K562 (cell line): ENCODE measurements around the gene SLC4A2. TPM values are rescaled to one million over a fixed set of nuclear protein-coding genes. Genes with fewer than 3 reads are reported as not detected.

Experiments
- BHLHE40 ChIP-seq: IDR thresholded peaks from 2 replicates; pipeline ENCODE4 v1.6.1; 2011; ENCODE audit warnings: low read length, improper control_type of control experiment
- CBX1 ChIP-seq: sonication (generic); IDR thresholded peaks from 2 replicates; pipeline ENCODE4 v1.6.1; 2016; ENCODE audit warnings: antibody characterized with exemption, low read depth, mild to moderate bottlenecking
- CEBPG ChIP-seq, 3 experiments: fragments of 200-800 bp in 1 of 3; sonication (Bioruptor generic) in 1 of 3; sonication (generic) in 1 of 3; formaldehyde crosslinking in 1 of 3; IDR thresholded peaks in 2 of 3; conservative IDR thresholded peaks in 1 of 3; 2 replicates each; pipeline versions ENCODE4 v1.6.1 to v1.8.0; 2016 to 2022; ENCODE audit warnings: missing compliant biosample characterization in 2 of 3, missing genetic modification characterization in 2 of 3, mild to moderate bottlenecking in 1 of 3, missing genetic modification reagents in 1 of 3
- FOXA3 ChIP-seq, 2 experiments: fragments of 450-650 bp in 1 of 2; sonication (generic) in 1 of 2; formaldehyde crosslinking; IDR thresholded peaks in 1 of 2; conservative IDR thresholded peaks in 1 of 2; 2 replicates each; pipeline versions ENCODE4 v1.4.0 to v1.8.0; 2020 to 2022; ENCODE audit warnings: mild to moderate bottlenecking in 2 of 2, missing genetic modification reagents in 1 of 2
- GATAD2B ChIP-seq: fragments of 450-650 bp; IDR thresholded peaks from 2 replicates; pipeline ENCODE4 v1.6.1; 2017; ENCODE audit warnings: mild to moderate bottlenecking, borderline replicate concordance
- POLR3A ChIP-seq: IDR thresholded peaks from 2 replicates; pipeline ENCODE4 v1.6.1; 2011; ENCODE audit warnings: borderline replicate concordance, mild to moderate bottlenecking, moderate library complexity; ENCODE audit not compliant: insufficient read length, insufficient read depth; ENCODE audit errors: extremely low read depth
- RB1 ChIP-seq: fragments of 450-650 bp; IDR thresholded peaks from 2 replicates; pipeline ENCODE4 v1.6.1; 2017; ENCODE audit warnings: low read depth, mild to moderate bottlenecking
- TAF1 ChIP-seq: IDR thresholded peaks from 2 replicates; pipeline ENCODE4 v1.6.1; 2011; ENCODE audit warnings: mild to moderate bottlenecking, low read length, moderate library complexity; ENCODE audit not compliant: insufficient read depth, control insufficient read depth, severe bottlenecking; ENCODE audit errors: extremely low read depth
- XRCC5 ChIP-seq: fragments of 200-400 bp; formaldehyde crosslinking; IDR thresholded peaks from 2 replicates; pipeline ENCODE4 v1.6.1; 2017; ENCODE audit warnings: low read depth, mild to moderate bottlenecking, low read length
- ZNF408 ChIP-seq: fragments of 250-450 bp; sonication (Bioruptor Pico); IDR thresholded peaks from 2 replicates; pipeline ENCODE4 v1.4.0; 2020; ENCODE audit warnings: low read depth, mild to moderate bottlenecking, moderate library complexity
- ZNF583 ChIP-seq: fragments of 250-450 bp; sonication (Bioruptor Pico); IDR thresholded peaks from 2 replicates; pipeline ENCODE4 v1.4.0; 2020
- polyA plus RNA-seq, 8 experiments: library from polyadenylated mRNA; depleted of rRNA in 4 of 8; stranded (reverse) in 5 of 8; unstranded in 3 of 8; fragments of >200 nt; fragmentation: Nextera tagmentation in 2 of 8; fragmentation: Illumina TruSeq in 1 of 8; extraction: Ambion mirVana in 2 of 8; extraction: Trizol in 1 of 8; gene quantifications; 2 replicates each; pipeline versions ENCODE4 v1.2.1 to v1.2.3, GENCODE V29; 2011 to 2014; ENCODE audit warnings: inconsistent platforms in 1 of 8, missing spikeins in 1 of 8
- total RNA-seq, 7 experiments: library from RNA; depleted of rRNA in 6 of 7; stranded (reverse); fragments of >200 nt in 6 of 7; fragmentation: Illumina TruSeq in 2 of 7; extraction: Trizol in 2 of 7; gene quantifications; 2 replicates each; pipeline versions ENCODE4 v1.2.1 to v1.2.3, GENCODE V29; 2011 to 2021; ENCODE audit warnings: low replicate concordance in 1 of 7
- TF ChIP-seq, protein P1 (sequence below): sonication (generic); formaldehyde crosslinking; IDR thresholded peaks from 2 replicates; pipeline ENCODE4 v1.9.0; 2022; ENCODE audit warnings: mild to moderate bottlenecking, missing genetic modification reagents
- TF ChIP-seq, protein P2 (sequence below): fragments of 250-450 bp; sonication (Bioruptor Pico); IDR thresholded peaks from 2 replicates; pipeline ENCODE4 v1.5.0; 2021

Gene SLC4A2
- total and polyA plus RNA-seq, 9 of the 15 experiments (the other 6 are each of a cell fraction or from before 2014, with no cell fraction given) = 11.4 to 375 (median 130) TPM

DNA sequence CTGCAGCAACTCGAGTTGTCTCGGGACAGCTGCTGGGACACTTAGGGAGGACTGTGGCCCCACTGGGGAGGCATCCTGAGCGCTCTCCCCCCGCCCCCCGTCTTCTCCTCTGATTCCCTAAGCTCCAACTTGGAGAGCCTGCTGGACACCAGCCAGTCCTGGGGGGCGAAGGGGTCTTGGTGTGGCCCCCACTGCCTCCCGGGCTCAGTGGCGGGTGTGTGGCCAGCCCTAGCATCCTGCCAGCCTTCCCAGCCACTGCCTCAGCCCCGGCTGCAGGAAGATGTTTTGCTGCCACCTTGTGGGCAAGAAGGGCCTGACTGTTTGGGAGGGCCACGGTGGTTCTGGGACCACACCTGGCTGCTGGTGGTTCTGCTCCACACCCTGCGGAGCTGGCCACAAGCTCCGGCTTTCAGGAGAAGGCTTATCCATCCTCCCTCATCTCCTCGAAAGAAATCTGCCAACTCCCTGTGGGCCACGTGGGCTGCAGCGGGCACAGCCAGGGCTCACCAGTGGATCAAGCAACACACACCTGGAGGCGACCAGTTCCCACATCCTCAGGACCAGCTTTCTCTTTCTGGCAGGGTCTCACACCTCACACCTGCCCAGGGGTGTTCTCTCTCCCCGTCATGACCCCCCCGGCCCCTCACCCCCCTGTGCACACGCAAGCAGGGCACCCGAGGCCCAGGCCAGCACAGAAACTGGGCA is 51.7 kb downstream of the SLC4A2 start (continued):
- TF ChIP-seq GATAD2B = no peak
- TF ChIP-seq RB1 = peak; percentile 83; the same call in 1 of the 2 replicates
- TF ChIP-seq FOXA3 (CRISPR knock-in tag; conservative IDR thresholded peaks at IDR 0.05 in 1 of 2, IDR thresholded peaks at IDR 0.05 in 1 of 2) = no peak
- TF ChIP-seq TAF1 = no peak
- TF ChIP-seq, protein P1, sequence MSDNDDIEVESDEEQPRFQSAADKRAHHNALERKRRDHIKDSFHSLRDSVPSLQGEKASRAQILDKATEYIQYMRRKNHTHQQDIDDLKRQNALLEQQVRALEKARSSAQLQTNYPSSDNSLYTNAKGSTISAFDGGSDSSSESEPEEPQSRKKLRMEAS (CRISPR knock-in tag) = no peak
- no peak for TF ChIP-seq POLR3A
- peak; percentile 79; the same call in 1 of the 2 replicates for TF ChIP-seq CBX1
- peak; percentile 48 for TF ChIP-seq BHLHE40
- TF ChIP-seq ZNF408 (CRISPR knock-in tag) = no peak
- no peak for TF ChIP-seq CEBPG (CRISPR knock-in tag; IDR thresholded peaks at IDR 0.05)
- no peak for TF ChIP-seq CEBPG (tag; conservative IDR thresholded peaks at IDR 0.05 in 1 of 2, IDR thresholded peaks at IDR 0.05 in 1 of 2)
- TF ChIP-seq XRCC5 = peak; percentile 35; the same call in 1 of the 2 replicates
- TF ChIP-seq, protein P2, sequence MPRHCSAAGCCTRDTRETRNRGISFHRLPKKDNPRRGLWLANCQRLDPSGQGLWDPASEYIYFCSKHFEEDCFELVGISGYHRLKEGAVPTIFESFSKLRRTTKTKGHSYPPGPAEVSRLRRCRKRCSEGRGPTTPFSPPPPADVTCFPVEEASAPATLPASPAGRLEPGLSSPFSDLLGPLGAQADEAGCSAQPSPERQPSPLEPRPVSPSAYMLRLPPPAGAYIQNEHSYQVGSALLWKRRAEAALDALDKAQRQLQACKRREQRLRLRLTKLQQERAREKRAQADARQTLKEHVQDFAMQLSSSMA (CRISPR knock-in tag) = no peak
- no peak for TF ChIP-seq ZNF583 (CRISPR knock-in tag)
